ENCODE data around the gene ZBTB49. TPM values are rescaled to one million over a fixed set of nuclear protein-coding genes. Genes with fewer than 3 reads are reported as not detected.

Gene ZBTB49
- total RNA-seq, 4 donors from 2014 or later = 2.9 to 5.9 (median 3.4) TPM

GRCh38 chr4:4323705-4324534 lies 33.9 kb downstream of the ZBTB49 start:
- TF ChIP-seq POLR2AphosphoS5 (IDR thresholded peaks at IDR 0.05) (no peak), POLR2A (IDR thresholded peaks at IDR 0.05; ENCODE audit: low read depth) (no peak), EP300 (IDR thresholded peaks at IDR 0.05) (no peak)
- TF ChIP-seq, protein P1, sequence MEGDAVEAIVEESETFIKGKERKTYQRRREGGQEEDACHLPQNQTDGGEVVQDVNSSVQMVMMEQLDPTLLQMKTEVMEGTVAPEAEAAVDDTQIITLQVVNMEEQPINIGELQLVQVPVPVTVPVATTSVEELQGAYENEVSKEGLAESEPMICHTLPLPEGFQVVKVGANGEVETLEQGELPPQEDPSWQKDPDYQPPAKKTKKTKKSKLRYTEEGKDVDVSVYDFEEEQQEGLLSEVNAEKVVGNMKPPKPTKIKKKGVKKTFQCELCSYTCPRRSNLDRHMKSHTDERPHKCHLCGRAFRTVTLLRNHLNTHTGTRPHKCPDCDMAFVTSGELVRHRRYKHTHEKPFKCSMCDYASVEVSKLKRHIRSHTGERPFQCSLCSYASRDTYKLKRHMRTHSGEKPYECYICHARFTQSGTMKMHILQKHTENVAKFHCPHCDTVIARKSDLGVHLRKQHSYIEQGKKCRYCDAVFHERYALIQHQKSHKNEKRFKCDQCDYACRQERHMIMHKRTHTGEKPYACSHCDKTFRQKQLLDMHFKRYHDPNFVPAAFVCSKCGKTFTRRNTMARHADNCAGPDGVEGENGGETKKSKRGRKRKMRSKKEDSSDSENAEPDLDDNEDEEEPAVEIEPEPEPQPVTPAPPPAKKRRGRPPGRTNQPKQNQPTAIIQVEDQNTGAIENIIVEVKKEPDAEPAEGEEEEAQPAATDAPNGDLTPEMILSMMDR (IDR thresholded peaks at IDR 0.05) = no peak
- Histone ChIP-seq H3K27ac (replicated peaks in 1 of 4) (no peak overlapping the region), H3K27me3 (peaks cover 0 to 13% (median 0%) of the 10 kb centered on the region in 4 donors), H3K36me3 (peaks cover 16 to 39% (median 32%) of the 10 kb centered on the region in 4 donors), H3K9me3 (no peaks in the 10 kb centered on the region), H3K4me3 (no peak overlapping the region), H3K4me1 (no peaks in the 10 kb centered on the region)
- DNase-seq (ENCODE audit: extremely low spot score) = no peak
- intact Hi-C loops (cut with DNase I) = no loop called here
- 55% methylated on average over 10 of the region's 10 CpGs for WGBS

DNA sequence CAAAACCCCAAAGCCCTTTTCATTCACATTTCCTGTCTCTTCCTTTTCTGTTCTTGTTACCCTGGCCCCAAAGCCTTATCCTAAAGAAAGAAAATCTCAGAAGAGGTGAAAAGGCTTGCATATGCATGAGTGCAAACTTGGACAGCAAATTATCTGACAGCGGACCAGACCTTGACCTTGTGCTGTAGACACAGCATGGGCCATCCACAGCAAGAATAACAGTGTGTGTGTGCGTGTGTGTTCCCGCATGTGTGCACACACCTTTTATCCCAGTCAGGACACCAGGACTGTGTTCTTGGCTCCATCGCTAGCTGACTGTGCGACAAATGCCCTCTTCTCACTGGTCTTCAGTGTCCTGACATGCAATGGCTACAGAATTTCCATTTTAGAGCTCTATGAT lies 35.3 kb downstream of the ZBTB49 start:
- H3K27me3 ChIP-seq = peaks cover 0 to 13% (median 0%) of the 10 kb centered on the region in 4 donors
- no peaks in the 10 kb centered on the region for H3K4me1 ChIP-seq
- no peak overlapping the region for H3K4me3 ChIP-seq
- WGBS = 95% methylated on average over 5 of the region's 5 CpGs
- intact Hi-C loops (cut with DNase I) = no loop called here
- no peak overlapping the region for H3K27ac ChIP-seq (replicated peaks in 1 of 4)
- H3K36me3 ChIP-seq = peaks cover 16 to 25% (median 25%) of the 10 kb centered on the region in 4 donors
- peaks cover 0 to 6% (median 5%) of the 10 kb centered on the region in 4 donors for H3K9me3 ChIP-seq
- no peak for TF ChIP-seq EP300 (IDR thresholded peaks at IDR 0.05)
- no peak for TF ChIP-seq POLR2A (IDR thresholded peaks at IDR 0.05; ENCODE audit: low read depth)
- TF ChIP-seq POLR2AphosphoS5 (IDR thresholded peaks at IDR 0.05) = no peak
- TF ChIP-seq, protein P1 (IDR thresholded peaks at IDR 0.05) = no peak
- DNase-seq (ENCODE audit: extremely low spot score) = no peak

DNA sequence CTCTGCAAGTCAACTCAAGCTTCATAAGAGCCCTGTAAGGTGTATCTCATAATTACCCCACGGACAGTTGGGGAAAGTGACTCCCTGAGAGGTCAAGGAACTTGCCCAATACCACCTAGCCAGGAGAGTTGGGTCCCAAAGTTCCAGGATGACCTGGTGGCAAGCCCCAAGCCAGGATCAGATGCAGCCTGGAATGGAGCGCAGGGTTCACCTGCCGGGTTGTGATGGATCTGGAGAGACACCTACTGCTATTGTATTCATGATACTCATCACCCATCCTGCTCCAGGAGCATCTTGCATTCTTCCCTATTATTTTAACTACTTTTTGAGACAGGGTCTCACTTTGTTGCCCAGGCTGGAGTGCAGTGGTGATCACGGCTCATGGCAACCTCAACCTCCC lies 36.1 kb downstream of the ZBTB49 start:
- no peaks in the 10 kb centered on the region for H3K4me1 ChIP-seq
- H3K36me3 ChIP-seq = peaks cover 7 to 17% (median 16%) of the 10 kb centered on the region in 4 donors
- TF ChIP-seq, protein P1 (IDR thresholded peaks at IDR 0.05) = no peak
- TF ChIP-seq POLR2A (IDR thresholded peaks at IDR 0.05; ENCODE audit: low read depth) = no peak
- TF ChIP-seq POLR2AphosphoS5 (IDR thresholded peaks at IDR 0.05) = no peak
- TF ChIP-seq EP300 (IDR thresholded peaks at IDR 0.05) = no peak
- peaks cover 0 to 7% (median 6%) of the 10 kb centered on the region in 4 donors for H3K9me3 ChIP-seq
- peaks cover 0 to 13% (median 0%) of the 10 kb centered on the region in 4 donors for H3K27me3 ChIP-seq
- no peak overlapping the region for H3K4me3 ChIP-seq
- no peak overlapping the region for H3K27ac ChIP-seq (replicated peaks in 1 of 4)
- 93% methylated on average over 4 of the region's 4 CpGs for WGBS
- intact Hi-C loops (cut with DNase I) = no loop called here
- no peak for DNase-seq (ENCODE audit: extremely low spot score)

GRCh38 chr4:4327652-4328121 lies 37.6 kb downstream of the ZBTB49 start:
- no peak overlapping the region for H3K27ac ChIP-seq (replicated peaks in 1 of 4)
- H3K9me3 ChIP-seq = peaks cover 0 to 7% (median 6%) of the 10 kb centered on the region in 4 donors
- 43% methylated on average over 9 of the region's 22 CpGs for WGBS
- intact Hi-C loops (cut with DNase I) = no loop called here
- peaks cover 0 to 1% (median 1%) of the 10 kb centered on the region in 4 donors for H3K36me3 ChIP-seq
- H3K27me3 ChIP-seq = peaks cover 0 to 13% (median 0%) of the 10 kb centered on the region in 4 donors
- H3K4me3 ChIP-seq = no peak overlapping the region
- TF ChIP-seq POLR2AphosphoS5 (IDR thresholded peaks at IDR 0.05) (no peak), POLR2A (IDR thresholded peaks at IDR 0.05; ENCODE audit: low read depth) (no peak), EP300 (IDR thresholded peaks at IDR 0.05) (no peak)
- TF ChIP-seq, protein P1 (IDR thresholded peaks at IDR 0.05) = no peak
- no peaks in the 10 kb centered on the region for H3K4me1 ChIP-seq
- DNase-seq (ENCODE audit: extremely low spot score) = no peak
